Brain microvascular endothelial cell (primary cell): ENCODE results near the gene ANO8.

Experiments
- DNase-seq: peaks from one replicate; pipeline ENCODE4 v3.0.0-alpha.2; 2020
- H3K27ac ChIP-seq: fragments of 250-450 bp; sonication (Bioruptor Pico); 2 replicates; pipeline ENCODE4 v1.5.1; 2020; ENCODE audit warnings: mild to moderate bottlenecking, moderate library complexity
- H3K27me3 ChIP-seq: fragments of 250-450 bp; sonication (Bioruptor Pico); replicated peaks from 2 replicates; pipeline ENCODE4 v1.5.1; 2020; ENCODE audit warnings: mild to moderate bottlenecking
- H3K36me3 ChIP-seq: fragments of 250-450 bp; sonication (Bioruptor Pico); replicated peaks from 2 replicates; pipeline ENCODE4 v1.5.1; 2020; ENCODE audit warnings: mild to moderate bottlenecking
- H3K4me3 ChIP-seq: 2 replicates; pipeline ENCODE4 v1.5.1; 2011; ENCODE audit warnings: low read depth, mild to moderate bottlenecking, control low read depth, low read length, moderate library complexity
- in situ Hi-C: cut with HindIII; loops from 2 replicates; pipeline ENCODE4 v1.10.0; 2017; ENCODE audit warnings: low sequenced_read_pairs, low pct_ligation_motif_present
- TF ChIP-seq, protein P1 (sequence below): IDR thresholded peaks from 2 replicates; pipeline ENCODE4 v1.5.1; 2011; ENCODE audit warnings: low read depth, mild to moderate bottlenecking, moderate library complexity, low read length, control low read depth, inconsistent platforms; ENCODE audit errors: missing control alignments

ANO8 gene

DNA sequence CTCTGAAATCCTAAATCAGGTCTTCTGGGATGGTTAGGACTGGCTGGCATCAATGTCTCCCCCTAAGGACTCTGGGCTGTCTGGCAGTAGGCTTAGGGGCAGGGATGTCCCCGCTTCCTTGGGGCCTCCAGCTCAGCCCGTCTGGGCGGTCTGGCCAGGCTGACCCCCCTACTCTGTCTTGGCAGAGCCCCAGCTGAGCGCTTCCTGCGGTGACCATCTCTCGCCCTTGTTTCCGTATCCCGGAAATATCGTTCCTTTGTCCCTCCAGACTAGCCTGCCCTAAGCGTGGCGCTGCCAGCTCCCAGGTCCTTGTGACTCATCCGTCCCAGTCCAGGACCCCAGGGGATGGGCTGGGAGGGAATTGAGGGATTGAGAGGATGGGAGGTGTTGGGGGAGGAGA, 14.0 kb upstream of the ANO8 start:
- H3K4me3 ChIP-seq: peak overlapping the region; percentile 17
- H3K36me3 ChIP-seq: no peaks in the 10 kb centered on the region
- DNase-seq: peak; percentile 37
- H3K27me3 ChIP-seq: no peaks in the 10 kb centered on the region
- in situ Hi-C loops: no loop called here
- TF ChIP-seq, protein P1, sequence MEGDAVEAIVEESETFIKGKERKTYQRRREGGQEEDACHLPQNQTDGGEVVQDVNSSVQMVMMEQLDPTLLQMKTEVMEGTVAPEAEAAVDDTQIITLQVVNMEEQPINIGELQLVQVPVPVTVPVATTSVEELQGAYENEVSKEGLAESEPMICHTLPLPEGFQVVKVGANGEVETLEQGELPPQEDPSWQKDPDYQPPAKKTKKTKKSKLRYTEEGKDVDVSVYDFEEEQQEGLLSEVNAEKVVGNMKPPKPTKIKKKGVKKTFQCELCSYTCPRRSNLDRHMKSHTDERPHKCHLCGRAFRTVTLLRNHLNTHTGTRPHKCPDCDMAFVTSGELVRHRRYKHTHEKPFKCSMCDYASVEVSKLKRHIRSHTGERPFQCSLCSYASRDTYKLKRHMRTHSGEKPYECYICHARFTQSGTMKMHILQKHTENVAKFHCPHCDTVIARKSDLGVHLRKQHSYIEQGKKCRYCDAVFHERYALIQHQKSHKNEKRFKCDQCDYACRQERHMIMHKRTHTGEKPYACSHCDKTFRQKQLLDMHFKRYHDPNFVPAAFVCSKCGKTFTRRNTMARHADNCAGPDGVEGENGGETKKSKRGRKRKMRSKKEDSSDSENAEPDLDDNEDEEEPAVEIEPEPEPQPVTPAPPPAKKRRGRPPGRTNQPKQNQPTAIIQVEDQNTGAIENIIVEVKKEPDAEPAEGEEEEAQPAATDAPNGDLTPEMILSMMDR: no peak
- H3K27ac ChIP-seq: no peak overlapping the region

DNA sequence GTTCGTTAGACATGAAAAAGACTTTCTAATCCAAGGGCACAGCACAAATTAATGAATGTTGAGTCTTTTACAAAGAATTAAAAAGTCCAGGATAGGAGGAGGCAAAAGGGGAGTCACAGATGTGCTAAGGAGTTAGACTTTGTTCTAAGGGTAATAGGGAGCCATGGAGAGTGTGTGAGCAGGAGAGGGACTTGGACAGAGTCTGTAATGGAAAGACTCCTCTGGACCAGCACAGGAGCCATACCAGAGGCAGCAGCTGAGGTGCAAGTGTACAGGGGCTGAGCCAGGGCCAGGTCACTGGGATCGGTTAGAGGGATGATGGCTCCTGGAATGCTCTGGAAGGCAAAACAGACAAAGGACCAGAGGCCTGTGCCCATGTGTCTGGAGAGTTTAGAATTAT, 13.2 kb upstream of the ANO8 start:
- no peaks in the 10 kb centered on the region for H3K36me3 ChIP-seq
- H3K27me3 ChIP-seq: no peaks in the 10 kb centered on the region
- TF ChIP-seq, protein P1: no peak
- no peak overlapping the region for H3K4me3 ChIP-seq
- DNase-seq: no peak
- H3K27ac ChIP-seq: no peak overlapping the region
- in situ Hi-C loops: no loop called here

DNA sequence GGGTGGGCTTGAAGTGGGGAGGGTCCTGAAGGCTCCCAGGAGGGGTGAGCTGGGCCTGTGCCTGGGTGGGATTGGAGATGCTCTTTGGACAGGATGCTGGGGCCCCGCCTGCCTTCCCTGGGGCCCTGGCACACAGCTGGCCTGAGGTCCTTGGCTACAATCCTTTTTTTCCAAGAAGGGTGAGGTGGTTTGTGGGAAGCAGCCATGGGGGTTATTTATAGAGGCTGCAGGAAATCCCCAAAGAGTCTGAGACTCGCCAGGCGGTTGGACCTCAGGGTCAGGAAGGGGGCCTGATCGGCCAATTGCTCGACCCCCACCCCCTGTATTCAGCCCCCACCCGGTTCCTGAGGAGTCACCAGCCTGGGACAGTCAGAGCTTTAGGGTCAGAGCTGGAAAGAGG, 12.7 kb upstream of the ANO8 start:
- TF ChIP-seq, protein P1: no peak
- no peaks in the 10 kb centered on the region for H3K27me3 ChIP-seq
- no peaks in the 10 kb centered on the region for H3K36me3 ChIP-seq
- H3K27ac ChIP-seq: no peak overlapping the region
- in situ Hi-C loops: no loop called here
- no peak overlapping the region for H3K4me3 ChIP-seq
- no peak for DNase-seq

DNA sequence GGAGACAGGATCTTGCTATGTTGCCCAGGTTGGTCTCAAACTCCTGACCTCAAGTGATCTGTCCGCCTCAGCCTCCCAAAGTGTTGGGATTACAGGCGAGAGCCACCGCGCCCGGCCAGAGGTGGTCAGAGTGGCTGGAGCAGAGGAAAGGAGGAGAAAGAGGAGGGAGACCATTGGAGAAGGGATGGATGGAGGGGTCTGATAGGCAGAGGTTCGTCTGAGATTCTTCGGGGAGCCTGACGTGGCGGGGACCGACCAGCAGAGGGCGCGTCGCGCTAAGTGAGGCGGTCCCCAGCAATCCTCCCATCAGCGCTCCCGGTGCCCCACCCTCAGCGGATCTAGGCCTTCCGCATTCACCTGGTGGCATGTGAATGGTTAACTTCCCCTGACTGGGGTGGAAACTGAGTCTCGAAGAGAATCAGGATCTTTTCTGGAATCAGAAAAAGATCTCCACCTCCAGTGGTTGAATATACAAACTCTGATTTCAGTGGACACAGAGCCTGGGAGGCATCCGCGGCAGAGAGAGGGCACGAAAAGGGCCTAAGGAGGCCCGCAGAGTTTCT, 11.5 kb upstream of the ANO8 start:
- in situ Hi-C loops: no loop called here

DNA sequence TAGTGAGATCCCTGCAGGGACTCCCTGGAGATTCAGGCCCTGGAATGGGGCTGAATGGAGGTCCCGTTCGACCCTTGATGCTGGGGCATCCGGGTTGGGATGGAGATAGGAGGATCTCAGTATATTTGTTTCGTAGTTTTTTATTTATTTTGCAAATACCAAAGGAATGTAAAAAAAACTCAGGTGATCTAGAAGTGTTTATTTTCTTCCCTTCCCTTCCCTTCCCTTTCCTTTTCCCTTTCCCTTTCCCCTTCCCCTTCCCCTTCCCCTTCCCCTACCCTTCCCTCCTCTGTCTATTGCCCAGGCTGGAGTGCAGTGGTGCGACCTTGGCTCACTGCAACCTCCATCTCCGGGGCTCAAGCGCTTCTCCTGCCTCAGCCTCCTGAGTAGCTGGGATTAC, 7.2 kb upstream of the ANO8 start:
- TF ChIP-seq, protein P1: no peak
- no peak for DNase-seq
- Histone ChIP-seq H3K4me3 (no peak overlapping the region), H3K36me3 (no peaks in the 10 kb centered on the region), H3K27me3 (no peaks in the 10 kb centered on the region), H3K27ac (no peak overlapping the region)
- in situ Hi-C loops: no loop called here

More for the DNA sequence above, 11.5 kb upstream of the ANO8 start:
- Histone ChIP-seq H3K4me3 (no peak overlapping the region), H3K27me3 (no peaks in the 10 kb centered on the region), H3K27ac (no peak overlapping the region), H3K36me3 (no peaks in the 10 kb centered on the region)
- TF ChIP-seq, protein P1: peak; percentile 95
- DNase-seq: peak; percentile 64

DNA sequence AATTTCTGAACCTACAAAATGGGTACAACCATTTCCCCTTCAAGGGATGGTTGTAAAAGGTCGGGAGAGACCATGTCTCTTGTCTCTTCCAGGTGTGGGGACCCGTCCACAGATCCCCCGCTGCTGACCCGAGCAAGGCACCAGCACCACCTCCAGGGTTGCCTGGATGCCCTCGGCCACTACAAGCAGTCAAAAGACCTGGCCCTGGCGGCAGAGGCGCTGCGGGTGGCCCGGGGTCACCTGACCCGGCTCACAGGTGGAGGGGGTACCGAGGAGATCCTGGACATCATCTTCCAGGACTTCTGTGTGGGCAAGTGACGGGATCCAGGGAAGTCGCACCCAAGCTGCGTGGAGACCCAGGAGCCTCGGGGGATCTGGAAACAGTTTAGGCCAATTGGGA, 6.7 kb upstream of the ANO8 start:
- no peaks in the 10 kb centered on the region for H3K36me3 ChIP-seq
- DNase-seq: no peak
- TF ChIP-seq, protein P1: no peak
- H3K4me3 ChIP-seq: no peak overlapping the region
- in situ Hi-C loops: no loop called here
- H3K27me3 ChIP-seq: no peaks in the 10 kb centered on the region
- no peak overlapping the region for H3K27ac ChIP-seq
